Activated T-cell treated with anti-CD3 and anti-CD28 coated beads for 1 hour (primary cell): ENCODE data around the gene APOBR.
"Not testable (repeated sequence)": the region's sequence is repeated elsewhere in the genome, so short reads cannot be mapped to it uniquely, and the experiment has no call there.

Experiments used
- DNase-seq: peaks from one replicate; pipeline ENCODE4 v3.0.0-alpha.2; 2020; ENCODE audit warnings: low read depth

APOBR gene

DNA sequence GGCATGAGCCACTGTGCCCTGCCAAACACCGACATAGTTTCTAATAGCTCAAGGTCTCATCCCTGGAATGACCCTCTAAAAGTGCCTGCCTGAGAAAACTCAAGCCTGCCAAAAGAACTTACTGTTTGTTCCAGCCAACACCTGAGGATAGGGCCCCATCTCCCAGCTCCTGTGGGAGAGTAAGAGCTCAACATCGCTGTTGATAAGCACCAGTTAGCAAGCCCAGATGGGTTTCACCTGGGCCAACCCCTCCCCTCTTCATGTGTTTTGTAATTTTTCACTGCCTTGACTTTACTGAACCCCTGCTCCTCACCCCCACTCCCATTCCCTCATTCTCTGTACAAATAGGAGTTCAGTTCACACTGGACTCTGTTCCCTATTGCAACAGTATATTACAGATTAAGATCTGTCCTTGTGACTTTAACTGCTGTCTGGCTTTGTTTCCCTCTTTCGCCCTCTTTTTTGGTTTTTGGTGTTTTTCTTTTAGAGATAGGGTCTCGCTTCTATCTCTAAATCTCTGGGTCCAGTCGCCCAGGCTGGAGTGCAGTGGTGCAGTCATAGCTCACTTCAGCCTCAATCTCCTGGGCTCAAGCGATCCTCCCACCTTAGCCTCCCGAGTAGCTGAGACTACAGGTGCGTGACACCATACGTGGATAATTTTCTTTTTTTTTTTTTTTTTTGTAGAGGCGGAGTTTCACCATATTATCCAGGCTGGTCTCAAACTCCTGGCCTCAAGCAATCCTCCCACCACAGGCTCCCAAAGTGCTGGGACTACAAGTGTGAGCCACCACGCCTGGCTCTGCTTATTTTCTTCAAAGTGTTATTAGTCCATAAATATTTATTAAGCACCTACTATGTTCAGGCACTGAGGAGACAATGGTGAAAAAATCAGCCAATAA, 32.0 kb downstream of the APOBR start:
- DNase-seq = no peak

DNA sequence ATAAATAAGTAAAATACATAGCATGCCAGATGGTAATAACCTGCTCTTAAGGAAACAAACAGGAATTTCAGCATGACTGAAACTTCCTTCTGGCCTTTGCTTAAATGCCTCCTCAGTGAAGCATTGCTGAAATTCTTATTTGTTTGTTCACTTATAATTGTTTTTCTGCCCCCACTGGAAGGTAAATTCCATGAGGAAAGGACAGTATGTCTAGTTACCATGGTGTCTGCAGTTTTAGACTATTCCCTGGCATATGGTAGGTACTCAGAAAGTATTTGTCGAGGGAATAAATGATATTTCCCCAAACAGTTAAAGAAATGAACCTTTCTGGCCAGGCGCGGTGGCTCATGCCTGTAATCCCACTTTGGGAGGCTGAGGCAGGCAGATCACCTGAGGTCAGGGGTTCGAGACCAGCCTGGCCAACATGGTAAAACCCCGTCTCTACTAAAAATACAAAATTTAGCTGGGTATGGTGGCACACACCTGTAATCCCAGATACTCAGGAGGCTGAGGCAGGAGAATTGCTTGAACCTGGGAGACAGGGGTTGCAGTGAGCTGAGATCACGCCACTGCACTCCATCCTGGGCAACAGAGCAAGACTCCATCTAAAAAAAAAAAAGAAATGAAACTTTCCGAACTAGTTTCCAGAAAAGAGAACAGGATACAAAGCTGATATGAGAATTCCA, 32.8 kb downstream of the APOBR start:
- not testable (repeated sequence) for DNase-seq

DNA sequence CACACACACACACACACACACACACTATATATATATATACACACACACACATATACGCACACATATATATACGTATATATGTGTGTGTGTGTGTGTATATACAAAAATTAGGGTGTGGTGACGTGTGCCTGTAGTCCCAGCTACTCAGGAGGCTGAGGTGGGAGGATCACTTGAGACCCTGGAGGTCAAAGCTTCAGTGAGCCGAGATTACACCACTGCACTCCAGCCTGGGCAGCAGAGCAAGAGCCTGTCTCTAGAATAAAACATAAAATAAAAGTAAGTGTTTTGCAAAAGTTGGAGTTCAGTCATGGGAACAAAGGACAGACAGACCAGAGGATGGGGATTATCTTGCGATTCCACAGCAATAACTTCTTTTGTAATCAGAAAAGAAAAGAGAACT, 33.5 kb downstream of the APOBR start:
- DNase-seq = no peak

DNA sequence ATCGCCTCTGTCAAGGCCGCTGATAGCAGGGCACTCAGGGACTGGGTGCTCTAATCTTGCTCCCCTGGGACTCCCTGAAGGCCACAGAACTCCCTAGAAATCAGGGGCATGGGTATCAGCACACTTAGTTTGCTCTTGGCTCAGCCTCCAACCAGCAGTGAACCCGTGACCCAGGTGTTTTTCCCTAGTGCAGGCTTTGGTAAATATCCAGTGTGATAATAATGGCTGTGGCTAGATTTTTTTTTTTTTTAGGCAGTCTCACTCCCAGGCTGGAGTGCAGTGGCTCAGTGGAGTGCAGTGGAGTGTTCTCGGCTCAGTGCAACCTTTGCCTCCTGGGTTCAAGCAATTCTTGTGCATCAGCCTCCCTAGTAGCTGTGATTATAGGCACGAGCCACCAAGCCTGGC, 34.0 kb downstream of the APOBR start:
- no peak for DNase-seq

DNA sequence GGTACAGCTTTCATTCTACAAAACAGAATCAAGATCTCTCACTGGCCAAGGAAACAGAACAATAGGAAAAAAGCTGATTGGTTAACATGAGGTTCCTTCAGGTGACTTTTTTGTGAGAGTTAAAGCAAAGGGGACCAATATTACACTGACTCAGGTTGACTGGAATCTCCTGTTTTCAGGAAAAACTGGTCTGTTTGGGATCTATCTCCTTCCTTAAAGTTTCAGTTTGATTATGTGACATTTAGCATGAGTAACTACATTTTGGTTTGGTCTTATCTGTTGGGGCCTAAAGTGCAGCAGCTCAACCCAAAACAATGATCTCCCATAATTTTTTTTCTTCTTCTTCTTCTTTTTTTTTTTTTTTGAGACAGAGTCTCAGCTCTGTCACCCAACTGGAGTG, 34.7 kb downstream of the APOBR start:
- DNase-seq = no peak

DNA sequence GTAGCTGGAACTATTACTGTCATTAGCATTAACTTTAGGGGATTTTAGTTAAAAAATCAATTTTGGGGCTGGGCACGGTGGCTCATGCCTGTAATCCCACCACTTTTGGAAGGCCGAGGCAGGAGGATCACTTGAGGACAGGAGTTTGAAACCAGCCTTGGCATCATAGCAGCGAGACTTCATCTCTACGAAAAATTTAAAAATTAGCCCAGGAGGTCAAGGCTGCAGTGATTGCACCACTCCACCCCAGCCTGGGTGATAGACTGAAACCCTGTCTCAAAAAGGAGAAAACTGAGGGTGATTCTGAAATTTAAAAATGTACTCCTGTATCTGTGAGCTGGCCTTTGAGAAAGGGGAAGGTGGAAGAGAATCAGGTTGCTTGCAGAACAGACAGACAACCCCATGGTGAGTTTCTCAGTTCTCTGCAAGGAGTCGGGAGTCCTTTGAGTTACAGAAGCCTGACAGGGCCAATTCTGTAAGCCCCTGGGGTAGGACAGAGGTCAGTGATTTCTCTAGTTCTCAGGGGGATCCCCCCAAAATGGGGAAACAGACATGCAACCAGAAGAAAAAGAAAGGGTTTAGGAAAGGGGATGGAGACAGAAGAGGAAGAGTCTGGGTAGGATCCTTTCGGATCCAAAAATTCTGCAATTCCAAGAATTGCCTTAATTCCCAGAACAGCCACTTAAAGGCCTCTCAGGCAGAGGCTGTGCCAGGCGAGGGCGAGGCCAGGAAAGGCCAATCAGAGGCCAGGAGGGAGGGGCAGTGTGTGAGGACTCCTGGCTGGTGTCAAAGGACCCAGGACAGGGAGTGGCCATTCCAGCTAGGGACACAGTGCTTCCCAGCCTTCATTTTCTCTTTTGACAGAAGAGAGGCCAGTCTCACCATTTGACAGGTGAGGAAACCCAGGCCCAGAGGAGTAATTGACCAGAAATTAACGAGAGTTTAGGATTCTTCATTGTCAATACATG, 37.6 kb downstream of the APOBR start:
- no peak for DNase-seq

DNA sequence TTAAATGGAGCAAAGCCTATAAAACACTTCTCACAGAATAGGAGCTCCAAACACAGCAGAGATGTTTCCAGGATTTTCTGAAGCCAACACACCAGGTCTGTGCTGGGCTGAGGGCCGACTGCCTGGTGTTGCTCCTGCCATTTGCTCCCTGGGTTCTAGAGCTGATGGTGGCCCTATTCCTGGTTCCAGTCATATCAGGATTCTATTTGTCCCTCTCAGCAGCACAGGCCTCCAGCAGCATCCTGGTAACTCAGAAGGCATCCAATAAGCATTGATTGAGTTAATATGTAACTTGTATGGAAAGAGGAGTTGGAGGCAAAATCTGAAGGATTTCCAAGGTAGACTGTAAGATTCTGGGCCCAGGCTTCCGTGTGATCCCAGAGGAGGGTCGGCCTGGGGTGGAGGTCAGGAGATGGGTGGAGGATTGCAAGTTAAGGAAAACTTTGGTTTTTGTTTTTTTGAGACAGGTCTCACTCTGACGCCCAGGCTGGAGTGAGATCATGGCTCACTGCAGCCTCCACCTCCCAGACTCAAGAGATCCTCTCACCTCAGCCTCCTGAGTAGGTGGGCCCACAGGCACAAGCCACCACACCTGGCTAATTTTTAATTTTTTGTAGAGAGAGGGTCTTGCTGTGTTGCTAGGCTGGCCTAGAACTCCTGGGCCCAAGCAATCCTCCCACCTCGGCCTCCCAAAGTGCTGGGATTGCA, 38.7 kb downstream of the APOBR start:
- DNase-seq = no peak

DNA sequence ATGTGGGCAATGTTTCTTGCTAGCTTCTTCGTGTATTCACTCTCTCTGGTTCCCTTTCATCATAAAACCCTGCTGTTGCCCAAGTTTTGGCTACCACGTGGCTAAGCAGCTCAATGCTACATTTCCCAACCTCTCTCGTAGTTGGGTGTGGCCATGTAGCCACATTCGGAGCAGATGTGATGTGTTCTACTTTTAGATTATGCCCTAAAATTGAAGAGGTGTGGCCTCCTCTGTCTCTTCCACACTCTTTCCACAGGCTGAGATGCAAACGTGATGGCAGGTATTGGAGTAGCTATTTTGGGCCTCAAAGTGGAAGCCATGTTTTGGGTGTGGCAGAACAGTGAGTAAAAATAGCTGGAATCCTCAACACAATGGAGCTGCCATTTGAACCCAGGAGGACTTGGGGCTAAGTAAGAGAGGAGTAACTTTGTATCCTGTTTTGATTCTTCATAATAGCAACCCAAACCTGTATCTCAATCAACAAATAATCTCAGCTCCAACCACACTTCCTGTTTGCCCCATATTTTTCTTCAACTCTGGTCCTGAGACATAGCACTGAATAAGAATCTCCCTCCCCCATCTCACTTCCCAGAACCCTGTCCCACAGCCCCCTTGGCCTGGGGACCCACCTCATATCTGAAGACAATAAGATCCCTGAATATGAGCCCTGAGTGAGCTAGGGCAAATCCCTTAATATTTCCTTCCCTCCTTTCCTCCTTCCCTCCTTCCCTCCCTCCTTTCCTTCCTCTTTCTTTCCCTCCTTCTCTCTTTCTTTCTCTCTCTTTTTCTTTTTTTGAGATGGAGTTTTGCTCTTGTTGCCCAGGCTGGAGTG, 40.3 kb downstream of the APOBR start:
- no peak for DNase-seq

DNA sequence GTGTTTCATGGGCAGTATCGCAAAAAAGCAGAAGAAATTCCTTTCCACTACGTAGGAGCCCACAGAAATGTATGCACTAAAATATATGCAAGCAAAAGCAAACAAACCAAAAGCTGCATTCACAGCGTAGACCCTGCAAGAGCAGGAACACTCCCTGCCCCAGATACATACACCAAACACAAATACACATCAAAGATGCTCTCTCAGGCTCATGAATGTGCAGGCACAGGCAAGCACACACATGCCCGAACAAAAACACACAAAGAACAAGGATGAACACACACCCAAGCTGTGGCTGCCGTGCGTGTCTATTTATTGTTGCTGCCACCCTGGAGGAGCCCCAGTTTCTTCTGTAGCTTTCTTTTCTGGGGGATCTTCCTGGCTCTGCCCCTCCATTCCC, 42.6 kb downstream of the APOBR start:
- DNase-seq = no peak

DNA sequence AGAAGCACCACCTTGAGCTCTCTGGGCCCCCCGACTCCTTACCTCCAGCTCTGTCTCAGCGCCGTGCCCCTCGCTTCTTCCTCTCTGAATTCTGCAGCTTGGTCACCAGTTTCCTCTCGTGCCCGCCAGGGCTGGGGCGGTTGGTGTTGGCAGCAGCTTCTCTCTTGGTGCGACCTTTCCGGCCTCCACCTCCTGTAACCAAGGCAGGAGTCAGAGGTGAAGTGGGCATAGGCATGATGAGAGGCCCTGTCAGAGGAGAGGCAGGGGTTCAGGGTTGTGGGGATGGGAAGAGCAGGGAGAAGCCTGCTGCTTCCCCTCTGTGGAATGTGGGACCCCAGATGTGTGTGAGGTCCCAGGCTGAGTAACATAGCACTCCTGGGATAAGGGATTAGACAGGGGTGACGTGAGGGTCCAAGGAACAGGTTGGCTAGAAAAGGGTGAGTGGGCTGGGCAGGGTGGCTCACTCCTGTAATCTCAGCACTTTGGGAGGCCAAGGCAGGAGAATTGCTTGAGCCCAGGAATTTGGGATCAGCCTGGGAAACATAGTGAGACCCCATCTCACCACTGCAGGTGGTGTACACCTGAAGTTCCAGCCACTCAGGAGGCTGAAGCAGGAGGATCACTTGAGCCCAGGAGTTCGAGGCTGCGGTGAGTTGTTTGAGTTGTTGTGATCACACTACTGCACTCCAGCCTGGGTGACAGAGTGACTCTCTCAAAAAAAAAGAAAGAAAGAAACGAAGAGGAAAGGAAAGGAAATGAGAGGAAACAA, 43.7 kb downstream of the APOBR start:
- DNase-seq = no peak

DNA sequence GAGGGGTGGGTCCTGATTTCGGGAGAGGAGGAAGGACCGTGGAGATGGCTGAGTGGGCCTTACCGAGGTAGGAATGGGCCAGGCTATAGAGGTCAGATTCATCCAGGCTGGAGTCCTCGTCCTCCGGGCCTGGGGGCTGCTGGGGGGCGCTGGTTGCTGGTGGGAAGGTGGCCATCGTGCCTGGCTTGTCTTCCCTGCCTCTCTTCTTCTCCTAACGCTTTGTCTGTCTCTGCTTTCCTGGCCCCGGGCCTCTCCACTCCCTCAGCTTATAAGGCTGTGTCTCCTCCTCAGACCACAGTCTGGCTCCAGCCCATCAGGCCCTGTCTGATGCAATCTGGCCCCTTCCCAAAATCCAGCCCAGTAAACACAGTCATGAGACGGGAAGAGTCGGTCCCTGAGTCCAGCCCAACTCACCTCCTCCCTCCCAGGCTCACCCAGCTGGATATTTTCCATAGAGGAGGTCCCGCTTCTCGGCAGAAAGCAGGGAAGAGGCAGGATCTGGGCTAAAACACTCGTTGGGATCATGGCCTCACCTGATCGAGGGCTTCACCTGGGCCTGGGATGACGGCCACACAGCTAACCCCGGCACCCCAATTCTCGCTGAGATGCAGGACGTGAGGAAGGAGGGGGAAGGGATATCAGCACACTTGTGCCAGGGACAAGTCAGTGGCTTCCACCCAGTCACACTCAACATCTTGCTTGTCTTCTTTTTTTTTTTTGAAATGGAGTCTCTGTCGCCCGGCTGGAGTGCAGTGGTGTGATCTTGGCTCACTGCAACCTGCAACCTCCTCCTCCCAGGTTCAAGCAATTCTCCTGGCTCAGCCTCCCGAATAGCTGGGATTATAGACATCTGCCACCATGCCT, 44.5 kb downstream of the APOBR start, which contains the start of gene NUPR1:
NUPR1 (minus strand) TSS at position 242 of the 864 bp plus-strand sequence; CDS start at position 175, 67 bp downstream.
- DNase-seq = no peak

DNA sequence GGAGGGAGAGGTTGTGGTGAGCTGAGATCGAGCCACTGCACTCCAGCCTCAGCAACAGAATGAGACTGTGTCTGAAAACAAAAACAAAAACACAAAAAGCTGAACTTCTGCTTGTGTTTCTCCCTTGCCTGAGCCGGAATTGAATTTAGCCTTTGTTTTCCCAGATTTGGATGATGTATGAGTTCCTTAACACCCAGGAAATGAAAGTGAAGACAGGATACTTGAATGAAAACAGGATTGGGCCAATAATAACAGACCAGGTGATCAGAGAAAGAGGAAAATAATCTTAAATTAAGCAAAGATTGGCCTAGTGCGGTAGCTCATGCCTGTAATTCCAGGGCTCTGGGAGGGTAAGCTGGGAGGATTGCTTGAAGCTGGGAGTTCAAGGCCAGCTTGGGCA, 45.9 kb downstream of the APOBR start:
- DNase-seq = no peak

DNA sequence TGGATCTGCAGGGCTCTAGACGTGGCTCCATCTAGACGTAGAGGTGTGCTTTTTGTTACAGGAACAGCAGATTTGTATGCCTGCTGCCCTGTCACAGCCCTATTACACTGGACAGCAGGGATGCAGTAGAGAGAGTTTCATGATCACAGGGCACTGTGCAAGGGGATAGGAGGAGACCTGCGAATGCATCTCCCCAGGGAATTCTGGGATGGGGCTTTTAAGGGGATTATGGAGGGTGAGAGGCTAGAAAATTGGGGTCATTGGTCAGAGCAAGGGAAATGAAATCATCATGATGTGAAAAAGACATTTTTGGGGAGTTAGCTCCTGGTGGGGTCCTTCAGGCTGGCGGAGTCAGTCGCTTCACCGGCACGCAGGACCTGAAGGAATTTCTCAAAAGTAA, 48.2 kb downstream of the APOBR start:
- no peak for DNase-seq

DNA sequence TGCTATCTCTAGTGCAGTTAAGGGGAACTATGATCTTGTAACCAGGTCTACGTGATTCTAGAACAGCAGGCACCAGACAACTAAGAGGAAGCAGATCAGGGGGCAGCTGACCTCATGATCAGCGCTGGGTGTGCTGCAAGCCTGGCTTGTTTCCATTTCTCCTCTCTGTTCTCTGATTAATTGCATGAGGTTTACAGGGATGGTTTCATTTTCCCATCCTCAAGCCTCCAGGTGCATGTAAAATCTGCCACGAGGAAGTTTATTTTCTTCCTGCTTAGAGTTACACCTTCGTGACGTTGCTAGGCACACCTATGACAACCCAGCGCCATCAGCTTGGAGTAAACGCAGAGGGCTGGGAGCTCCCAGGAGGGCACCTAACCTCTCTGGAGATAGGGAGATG, 48.6 kb downstream of the APOBR start:
- DNase-seq = no peak

DNA sequence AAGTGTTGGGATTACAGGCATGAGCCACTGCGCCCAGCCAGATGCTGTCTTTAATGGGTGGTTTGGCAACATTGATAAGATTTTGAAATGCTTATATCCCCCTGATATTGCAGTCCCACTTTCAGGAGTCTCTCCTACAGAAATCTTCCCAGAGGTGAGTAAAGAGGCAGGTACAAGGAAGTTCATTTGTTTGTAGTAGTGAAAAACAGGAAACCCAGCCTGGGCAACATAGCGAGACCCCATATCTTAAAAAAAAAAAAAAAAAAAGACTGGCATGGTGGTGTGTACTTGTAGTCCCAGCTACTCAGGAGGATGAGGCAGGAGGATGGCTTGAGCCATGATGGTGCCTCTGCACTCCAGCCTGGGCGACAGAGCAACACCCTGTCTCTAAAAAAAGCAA, 50.6 kb downstream of the APOBR start:
- DNase-seq = no peak

DNA sequence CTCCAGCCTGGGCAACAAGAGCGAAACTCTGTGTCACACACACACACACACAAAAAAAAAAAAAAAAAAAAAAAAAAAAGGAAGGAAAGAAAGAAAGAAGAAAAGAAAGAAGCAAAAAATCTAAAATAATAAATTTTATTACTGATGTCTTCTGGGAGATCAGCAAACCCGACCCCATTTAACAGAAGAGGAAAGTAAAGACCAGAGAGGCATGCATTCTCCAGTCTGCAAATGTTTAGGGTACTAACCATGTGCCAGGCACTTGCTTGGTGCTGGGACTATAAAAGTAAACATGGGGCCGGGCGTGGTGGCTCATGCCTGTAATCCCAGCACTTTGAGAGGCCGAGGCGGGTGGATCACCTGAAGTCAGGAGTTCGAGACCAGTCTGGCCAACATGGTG, 51.5 kb downstream of the APOBR start:
- not testable (repeated sequence) for DNase-seq

DNA sequence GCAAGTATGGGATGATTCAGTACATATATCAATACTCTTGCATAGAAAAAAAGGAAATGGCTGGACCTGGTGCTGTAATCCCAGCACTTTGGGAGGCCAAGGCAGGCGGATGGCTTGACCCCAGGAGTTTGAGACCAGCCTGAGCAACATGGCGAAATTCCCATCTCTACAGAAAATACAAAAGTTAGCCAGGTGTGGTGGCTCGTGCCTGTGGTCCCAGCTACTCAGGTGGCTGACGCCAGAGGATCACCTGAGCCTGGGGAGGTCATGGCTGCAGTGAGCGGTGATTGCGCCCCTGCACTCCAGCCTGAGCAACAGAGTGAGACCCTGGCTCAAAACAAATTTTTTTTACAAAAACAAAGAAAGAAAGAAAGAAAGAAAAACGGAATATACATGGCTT, 52.2 kb downstream of the APOBR start:
- DNase-seq = no peak

DNA sequence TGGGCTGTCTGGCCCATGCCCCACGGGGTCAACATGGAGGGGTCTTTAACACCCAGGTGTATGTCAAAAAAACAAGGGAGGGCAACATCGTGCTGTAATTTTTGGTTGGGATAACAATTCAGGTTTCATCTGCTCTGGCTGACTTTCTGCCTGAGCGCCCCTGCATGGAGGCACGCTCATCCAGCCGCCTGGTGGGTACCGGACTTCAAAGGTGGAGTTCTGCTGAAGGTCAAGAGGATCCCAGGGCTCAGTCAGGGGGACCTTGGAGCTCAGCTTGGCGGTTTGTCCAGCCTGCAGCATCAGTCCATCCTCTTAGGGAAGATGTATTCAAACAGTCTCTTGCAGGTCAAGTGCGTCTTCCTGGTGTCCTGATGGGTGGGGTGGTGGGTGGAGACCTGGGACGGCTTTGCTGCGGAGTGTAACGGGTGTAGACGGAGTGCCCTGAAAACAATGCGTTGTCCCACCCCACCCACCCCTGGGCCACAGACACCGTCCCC, 53.9 kb downstream of the APOBR start:
- no peak for DNase-seq
